Fibroblast of skin of back (primary cell): ENCODE results near the gene OSTN.

Experiments used
- DNase-seq: peaks from one replicate; pipeline ENCODE4 v3.0.0-alpha.2; 2013

OSTN gene

GRCh38 chr3:191314109-191314728, 115.2 kb downstream of the OSTN start:
- DNase-seq = no peak
